ENCODE measurements around the gene LDLRAD4.

- TF ChIP-seq CTCF (IDR thresholded peaks at IDR 0.05) (no peak), POLR2A (IDR thresholded peaks at IDR 0.05) (peak in 1 of 2 donors; percentile 26)
Observed at GRCh38 chr18:13271302-13271911, 52.8 kb downstream of the LDLRAD4 start.
